Cerebellar nuclear complex (tissue), 1 donor: ENCODE results near the gene MBTD1.
"Not testable (repeated sequence)": the region's sequence is repeated elsewhere in the genome, so short reads cannot be mapped to it uniquely, and the experiment has no call there.

ENCODE experiments used
- DNase-seq, 2 experiments: peaks; one replicate each; lab custom pipeline; 2025; lab: John Stamatoyannopoulos, UW

The MBTD1 gene

GRCh38 chr17:51259564-51260236 is at the start of gene MBTD1:
MBTD1 (minus strand) TSS chr17:51260049; CDS start chr17:51225161, 34,888 bp downstream.
- peak; percentile 66 to 94 for DNase-seq

DNA sequence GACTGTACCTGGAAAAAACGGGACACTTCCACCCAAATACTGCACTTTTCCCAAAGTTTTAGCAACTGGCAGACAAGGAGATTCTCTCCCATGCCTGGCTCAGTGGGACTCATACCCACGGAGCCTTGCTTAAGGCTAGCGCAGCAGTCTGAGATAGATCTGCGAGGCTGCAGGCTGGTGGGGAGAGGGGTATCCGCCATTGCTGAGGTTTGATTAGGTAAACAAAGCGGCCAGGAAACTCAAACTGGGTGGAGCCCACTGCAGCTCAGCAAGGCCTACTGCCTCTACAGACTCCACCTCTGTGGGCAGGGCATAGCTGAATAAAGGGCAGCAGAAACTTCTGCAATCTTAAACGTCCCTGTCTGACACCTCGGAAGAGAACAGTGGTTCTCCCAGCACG is 45.3 kb upstream of the MBTD1 start:
- DNase-seq, result no peak

DNA sequence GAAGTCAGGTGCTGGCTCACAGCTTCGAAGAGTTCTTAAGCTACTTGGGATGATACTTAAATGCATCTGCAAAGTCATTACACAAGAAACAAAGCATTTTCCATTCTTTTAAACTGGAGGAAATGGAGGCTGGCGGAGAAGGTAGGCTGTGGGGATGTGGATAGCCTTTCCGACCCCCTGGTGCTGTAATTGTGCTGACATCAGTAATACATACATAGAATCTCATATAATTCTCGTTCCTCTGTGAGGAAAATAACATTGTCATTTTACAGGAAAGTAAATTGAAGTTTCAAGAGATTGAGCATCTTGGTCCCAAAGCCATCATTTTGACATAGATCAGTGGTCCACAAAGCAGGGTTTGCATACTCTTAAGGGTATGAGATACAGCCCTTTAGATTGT is 40.0 kb upstream of the MBTD1 start:
- no peak for DNase-seq

DNA sequence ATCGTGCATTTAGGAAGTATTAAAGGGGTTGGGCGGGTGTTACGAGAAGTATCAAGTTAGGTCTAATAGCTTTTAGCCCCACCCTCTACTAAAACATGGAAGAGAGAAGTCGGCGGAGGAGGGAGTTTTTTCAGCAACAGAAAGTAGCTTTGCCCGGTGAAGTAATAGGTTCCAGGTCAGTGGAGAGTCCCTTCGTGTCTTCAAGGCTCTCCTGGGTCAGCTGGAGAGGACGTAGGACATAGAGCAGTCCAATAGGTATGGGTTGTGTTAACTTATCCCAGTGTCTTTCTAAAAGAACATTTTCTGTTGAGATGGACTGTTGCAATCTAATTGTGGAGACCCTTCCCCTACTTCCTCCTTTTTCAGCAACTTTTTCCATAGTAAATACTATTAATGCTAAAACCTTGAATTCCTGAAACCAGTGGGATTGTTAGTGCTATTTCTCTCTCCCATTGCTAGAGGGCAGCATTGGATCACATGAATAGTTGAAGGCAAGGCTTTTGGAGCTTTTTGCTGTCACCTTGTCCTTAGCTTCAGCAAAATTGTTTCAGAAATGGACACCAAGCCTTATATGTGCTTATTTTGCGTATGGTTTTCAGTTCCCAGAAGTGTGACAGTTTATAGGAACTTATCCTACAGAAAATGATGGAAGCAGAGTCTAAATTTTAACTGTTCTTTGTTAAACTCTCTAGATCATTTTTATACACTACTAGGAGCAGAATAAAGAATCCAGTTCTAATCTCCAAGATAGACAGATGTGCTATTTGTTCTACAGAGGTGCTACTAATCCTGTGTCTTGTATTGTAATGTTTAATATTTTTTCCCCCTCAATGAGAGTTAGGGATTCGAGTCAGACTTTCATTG is 38.9 kb upstream of the MBTD1 start:
- peak; percentile 5 to 67 for DNase-seq

DNA sequence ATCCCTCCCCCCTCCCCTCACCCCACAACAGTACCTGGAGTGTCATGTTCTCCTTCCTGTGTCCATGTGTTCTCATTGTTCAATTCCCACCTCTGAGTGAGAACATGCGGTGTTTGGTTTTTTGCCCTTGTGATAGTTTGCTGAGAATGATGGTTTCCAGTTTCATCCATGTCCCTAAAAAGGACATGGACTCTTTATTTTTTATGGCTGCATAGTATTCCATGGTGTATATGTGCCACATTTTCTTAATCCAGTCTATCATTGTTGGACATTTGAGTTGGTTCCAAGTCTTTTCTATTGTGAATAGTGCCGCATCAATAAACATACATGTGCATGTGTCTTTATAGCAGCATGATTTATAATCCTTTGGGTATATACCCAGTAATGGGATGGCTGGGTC is 34.5 kb upstream of the MBTD1 start:
- not testable (repeated sequence) for DNase-seq

DNA sequence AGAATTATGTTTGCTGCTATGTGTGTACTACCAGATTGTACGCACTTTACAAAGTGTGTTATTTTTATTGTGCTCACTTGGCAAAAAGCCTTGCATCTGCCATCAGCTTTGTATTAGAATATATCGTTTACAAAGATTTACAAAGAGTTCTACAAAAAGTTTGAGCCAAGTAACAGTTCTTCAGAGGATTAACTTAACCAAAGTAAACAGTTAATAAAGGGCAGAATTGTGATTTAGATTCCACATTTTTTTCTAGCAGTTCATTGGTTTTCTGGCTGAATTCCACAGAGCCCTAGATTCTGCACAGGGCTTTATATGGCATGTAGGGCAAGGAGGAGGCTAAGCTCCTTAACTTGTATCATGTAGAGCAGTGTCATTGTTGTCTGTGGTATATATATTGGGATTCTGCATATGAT is 29.9 kb upstream of the MBTD1 start:
- no peak for DNase-seq

DNA sequence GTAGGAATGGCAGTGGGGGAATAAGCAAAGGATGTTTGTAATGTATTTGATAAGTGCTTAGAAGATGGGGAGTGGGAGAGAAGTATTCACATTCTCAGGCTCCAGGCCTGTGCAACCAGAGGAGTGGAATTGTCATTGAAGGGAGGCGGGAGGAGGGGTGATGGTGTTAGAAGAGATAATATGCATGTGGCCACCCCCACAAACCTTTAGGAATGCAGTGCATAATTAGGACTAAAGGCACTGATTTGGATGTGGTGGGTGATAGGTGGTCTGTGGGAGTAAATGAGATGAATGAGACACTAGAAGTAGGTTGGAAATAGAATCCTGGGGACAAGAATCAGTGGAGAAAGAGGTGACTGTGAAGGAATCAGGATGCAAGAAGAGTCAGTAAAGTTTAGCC is 27.6 kb upstream of the MBTD1 start:
- no peak for DNase-seq

- DNase-seq, result no peak
These were observed 19.3 kb upstream of the MBTD1 start for GRCh38 chr17:51279183-51279582.

- no peak for DNase-seq
These were observed 15.5 kb upstream of the MBTD1 start for GRCh38 chr17:51275381-51275780.

DNA sequence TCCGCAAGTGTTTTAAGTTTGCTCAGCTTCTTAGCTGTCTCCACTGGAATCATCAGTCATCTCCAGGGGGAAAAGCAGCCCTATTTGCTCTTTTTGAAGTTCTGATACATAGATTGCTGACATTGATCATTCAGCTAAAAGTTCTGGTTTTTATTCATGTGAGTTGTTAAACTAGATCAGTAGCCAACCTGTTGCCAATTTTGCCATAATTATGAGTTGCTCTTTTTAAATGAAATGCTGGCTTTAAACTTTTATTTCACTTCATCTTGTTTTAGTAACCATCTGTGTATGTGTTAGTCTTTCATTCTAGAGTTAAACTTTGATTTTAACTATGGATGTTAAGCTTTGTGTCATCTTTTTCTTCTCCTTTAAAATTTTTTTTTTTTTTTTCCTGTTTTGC is 13.0 kb upstream of the MBTD1 start:
- DNase-seq, result no peak

GRCh38 chr17:51270636-51271035 is 10.8 kb upstream of the MBTD1 start:
- DNase-seq, result no peak

GRCh38 chr17:51269991-51270390 is 10.1 kb upstream of the MBTD1 start:
- DNase-seq, result no peak

DNA sequence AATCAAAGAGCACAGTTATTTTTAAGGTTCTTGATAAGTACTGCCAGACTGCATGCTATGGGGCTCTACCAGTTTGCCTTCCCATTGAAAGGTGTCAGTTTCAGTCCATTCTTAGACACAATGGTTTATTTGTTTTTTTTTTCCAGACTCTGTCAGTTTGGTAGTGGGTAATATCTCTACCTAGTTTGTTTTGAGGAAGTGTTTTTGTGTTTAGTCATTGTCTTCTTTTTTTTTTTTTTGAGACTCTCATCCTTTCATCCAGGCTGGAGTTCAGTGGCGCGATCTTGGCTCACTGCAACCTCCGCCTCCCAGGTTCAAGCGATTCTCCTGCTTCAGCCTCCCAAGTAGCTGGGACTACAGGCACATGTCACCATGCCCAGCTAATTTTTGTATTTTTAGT is 4.6 kb upstream of the MBTD1 start:
- not testable (repeated sequence) for DNase-seq

DNA sequence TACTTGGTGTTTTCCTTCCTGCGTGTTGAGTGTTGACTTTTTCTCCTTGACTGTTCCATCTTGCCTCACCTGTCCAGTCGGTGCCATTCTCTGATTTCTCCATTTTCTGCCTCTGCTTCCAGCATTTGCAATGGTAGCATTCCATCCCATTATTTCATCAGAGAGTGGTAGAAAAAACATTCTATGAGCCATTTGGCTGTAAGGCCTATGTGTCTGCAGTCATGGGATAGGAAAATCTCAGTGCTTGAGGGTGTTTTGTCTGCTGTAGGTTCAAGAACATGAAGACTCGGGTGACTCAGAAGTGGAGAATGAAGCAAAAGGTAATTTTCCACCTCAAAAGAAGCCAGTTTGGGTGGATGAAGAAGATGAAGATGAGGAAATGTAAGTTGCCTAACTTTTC is 3.2 kb upstream of the MBTD1 start:
- no peak for DNase-seq

- DNase-seq, result no peak
These were observed 1.4 kb upstream of the MBTD1 start for GRCh38 chr17:51261024-51261963.

DNA sequence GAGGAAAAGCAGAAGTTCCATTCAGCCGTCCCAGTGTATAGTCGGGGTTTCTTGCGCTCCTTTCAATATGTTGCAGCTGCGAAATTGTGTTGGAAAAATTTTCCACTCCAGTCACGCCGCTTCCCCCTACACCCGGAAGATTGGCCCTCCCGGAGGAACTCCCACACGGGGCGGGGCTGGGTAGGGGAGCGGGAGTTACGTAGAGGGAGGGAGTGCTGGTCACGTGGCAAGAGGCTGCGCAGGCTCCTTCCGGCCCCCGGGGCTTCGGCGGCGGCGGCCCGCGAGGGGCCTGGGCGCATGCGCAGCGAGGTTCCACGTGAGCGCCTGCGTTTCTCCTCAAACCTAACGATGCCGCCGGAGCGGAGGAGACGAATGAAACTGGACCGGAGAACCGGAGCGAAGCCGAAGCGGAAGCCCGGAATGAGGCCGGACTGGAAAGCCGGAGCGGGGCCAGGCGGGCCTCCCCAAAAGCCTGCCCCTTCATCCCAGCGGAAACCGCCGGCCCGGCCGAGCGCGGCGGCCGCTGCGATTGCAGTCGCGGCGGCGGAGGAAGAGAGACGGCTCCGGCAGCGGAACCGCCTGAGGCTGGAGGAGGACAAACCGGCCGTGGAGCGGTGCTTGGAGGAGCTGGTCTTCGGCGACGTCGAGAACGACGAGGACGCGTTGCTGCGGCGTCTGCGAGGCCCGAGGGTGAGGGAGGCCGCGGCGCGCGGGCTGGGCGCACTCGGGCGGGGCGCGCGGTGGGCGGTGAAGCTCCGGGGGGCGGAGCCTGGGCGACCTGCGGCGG is 581 bp upstream of the MBTD1 start, which contains the start of gene UTP18:
Gene UTP18, plus strand, starts transcription at position 310 of the 787 bp plus-strand sequence. Its CDS starts 39 bp downstream, at position 349.
- peak; percentile 66 to 94 for DNase-seq

DNA sequence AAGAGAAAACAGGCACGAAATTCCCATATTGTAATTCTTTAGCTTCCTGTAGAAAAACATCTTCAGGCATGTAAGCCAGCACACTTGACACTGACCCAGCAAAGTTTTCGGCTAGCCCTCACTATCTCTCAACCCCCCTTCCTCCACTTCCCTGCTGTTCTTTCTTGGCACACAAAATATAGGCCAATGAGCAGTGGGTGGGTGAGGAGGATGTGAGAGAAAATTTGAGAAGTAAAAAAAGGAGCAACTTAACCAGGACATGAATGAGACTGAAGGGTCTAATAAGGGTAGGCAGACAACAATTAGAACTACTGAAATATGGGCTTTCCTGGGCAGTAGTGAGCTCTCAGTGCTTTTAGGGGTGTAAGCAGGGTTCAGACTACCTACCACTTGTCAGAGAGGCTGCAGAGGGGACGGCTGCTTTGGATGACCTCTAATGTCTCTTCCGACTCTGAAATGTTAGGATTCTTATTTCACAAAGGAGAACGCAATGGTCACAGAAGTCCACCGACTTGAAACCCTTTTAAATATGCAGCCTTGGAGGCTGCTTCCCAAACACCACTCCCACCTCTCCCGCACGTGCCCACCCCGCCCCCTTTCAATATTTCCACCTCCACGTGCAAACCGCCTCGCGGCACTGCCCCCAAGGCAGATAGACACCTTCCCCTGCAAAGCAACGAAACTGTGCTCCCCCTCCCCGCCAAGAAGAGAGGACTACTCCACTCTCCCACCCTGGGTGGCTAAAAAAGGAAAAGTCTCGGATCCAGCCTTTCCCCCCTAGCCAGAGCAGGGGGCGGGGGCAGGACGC is 889 bp downstream of the MBTD1 start:
- no peak for DNase-seq

DNA sequence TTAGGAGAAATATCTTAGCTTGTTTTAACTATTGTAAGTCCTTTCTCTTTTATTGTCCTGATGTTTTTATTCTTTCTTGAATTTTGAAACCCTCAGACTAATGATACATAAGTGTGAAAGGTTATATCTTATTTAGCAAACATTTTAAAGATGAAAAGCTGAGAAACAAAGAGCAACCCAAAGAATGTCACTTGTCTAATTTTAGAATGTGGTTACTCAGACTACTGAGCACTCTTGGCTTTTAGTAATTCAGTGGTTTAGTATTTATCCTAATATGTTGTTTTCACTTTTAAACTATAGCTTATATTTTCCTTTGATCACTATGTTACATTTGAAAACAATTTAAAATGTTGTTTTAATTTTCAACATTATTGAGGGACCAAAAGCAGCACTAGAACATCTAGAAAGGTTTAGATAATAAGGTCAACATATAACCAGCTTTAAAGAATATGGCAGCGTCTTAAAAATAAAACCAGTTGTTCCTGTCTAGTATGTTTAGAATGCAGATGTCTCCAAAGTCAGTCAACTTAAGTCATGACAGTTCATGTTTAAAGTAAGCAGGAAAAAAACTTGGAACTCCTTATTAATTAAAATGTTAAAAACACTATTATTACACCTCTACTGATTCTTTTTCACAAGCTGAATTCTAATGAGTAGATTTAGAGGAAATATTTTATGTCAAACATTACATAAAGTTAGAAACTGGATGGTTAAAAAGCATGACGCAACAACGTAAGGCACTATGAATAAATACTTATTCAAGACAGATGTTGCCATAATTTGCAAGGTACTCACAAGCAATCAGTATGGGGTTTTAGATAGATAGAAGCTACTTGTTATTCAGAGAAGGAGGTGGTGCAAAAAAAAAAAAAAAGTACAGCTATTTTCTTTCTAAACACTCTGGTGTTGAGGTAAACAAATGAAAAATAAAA is 2.4 kb downstream of the MBTD1 start:
- DNase-seq, result no peak

GRCh38 chr17:51256101-51256500 is 3.7 kb downstream of the MBTD1 start:
- DNase-seq, result no peak
